ENCODE results near the gene GABBR2. TPM values are rescaled to one million over a fixed set of nuclear protein-coding genes. Genes with fewer than 3 reads are reported as not detected.

Gene GABBR2
- total RNA-seq, 1 experiment from 2014 or later: 0.76 TPM

GRCh38 chr9:98385751-98386150 is 323.0 kb downstream of the GABBR2 start:
- Histone ChIP-seq H3K36me3 (ENCODE audit: low read depth) (no peaks in the 10 kb centered on the region), H3K9me3 (ENCODE audit: insufficient read depth, low read depth) (no peaks in the 10 kb centered on the region), H3K4me3 (no peak overlapping the region), H3F3A (ENCODE audit: insufficient read depth, low read depth) (no peaks in the 10 kb centered on the region), H3K4me2 (no peak overlapping the region), H3K79me2 (ENCODE audit: low read depth) (no peaks in the 10 kb centered on the region), H3K27me3 (ENCODE audit: insufficient read depth, low read depth) (no peaks in the 10 kb centered on the region), H3K4me1 (replicated peaks; ENCODE audit: insufficient read depth) (no peaks in the 10 kb centered on the region; the same call in 1 of the 2 replicates), H4K20me1 (ENCODE audit: insufficient read depth) (no peaks in the 10 kb centered on the region), H2AFZ (no peak overlapping the region), H3K27ac (no peak overlapping the region), H3K9me2 (ENCODE audit: insufficient read depth) (no peaks in the 10 kb centered on the region)
- intact Hi-C loops (cut with micrococcal nuclease; ENCODE audit: unreplicated experiment): no loop called here
- TF ChIP-seq CTCF (conservative IDR thresholded peaks at IDR 0.05) (no peak), EZH2 (IDR thresholded peaks at IDR 0.05; ENCODE audit: low read depth) (no peak)
- BruUV-seq (replicated peaks): no TSS peak
- CTCF ChIA-PET: interaction anchor here (0.7 kb wide), 1 partner anchor 33 kb away, joined by 8 read pairs; no protein-coding TSS in a partner anchor
- POLR2A ChIA-PET (ENCODE audit: unreplicated experiment): no interaction called here
- no peak for DNase-seq

- no peak overlapping the region for H2AFZ ChIP-seq
- ChIA-PET POLR2A (ENCODE audit: unreplicated experiment) (interaction anchor here (0.5 kb wide), 1 partner anchor 50 kb away, joined by 3 read pairs; no protein-coding TSS in a partner anchor), CTCF (no interaction called here)
- H3K4me2 ChIP-seq: no peak overlapping the region
- no peaks in the 10 kb centered on the region for H3K9me3 ChIP-seq (ENCODE audit: insufficient read depth, low read depth)
- H3K9me2 ChIP-seq (ENCODE audit: insufficient read depth): no peaks in the 10 kb centered on the region
- BruUV-seq (replicated peaks): no TSS peak
- H4K20me1 ChIP-seq (ENCODE audit: insufficient read depth): no peaks in the 10 kb centered on the region
- H3K79me2 ChIP-seq (ENCODE audit: low read depth): no peaks in the 10 kb centered on the region
- no peaks in the 10 kb centered on the region for H3F3A ChIP-seq (ENCODE audit: insufficient read depth, low read depth)
- H3K27me3 ChIP-seq (ENCODE audit: insufficient read depth, low read depth): no peaks in the 10 kb centered on the region
- no peak for DNase-seq
- no peak for TF ChIP-seq EZH2 (IDR thresholded peaks at IDR 0.05; ENCODE audit: low read depth)
- TF ChIP-seq CTCF (conservative IDR thresholded peaks at IDR 0.05): no peak
- H3K36me3 ChIP-seq (ENCODE audit: low read depth): no peaks in the 10 kb centered on the region
- no peak overlapping the region for H3K4me3 ChIP-seq
- peaks cover 11% of the 10 kb centered on the region for H3K4me1 ChIP-seq (replicated peaks; ENCODE audit: insufficient read depth)
- no peak overlapping the region for H3K27ac ChIP-seq
- intact Hi-C loops (cut with micrococcal nuclease; ENCODE audit: unreplicated experiment): no loop called here
Observed at GRCh38 chr9:98383758-98384157, 325.0 kb downstream of the GABBR2 start.

GRCh38 chr9:98381311-98382103 is 327.2 kb downstream of the GABBR2 start:
- ChIA-PET CTCF (no interaction called here), POLR2A (ENCODE audit: unreplicated experiment) (interaction anchor here (0.6 kb wide), 1 partner anchor 101 kb away, joined by 5 read pairs; no protein-coding TSS in a partner anchor)
- H3K9me3 ChIP-seq (ENCODE audit: insufficient read depth, low read depth): no peaks in the 10 kb centered on the region
- intact Hi-C loops (cut with micrococcal nuclease; ENCODE audit: unreplicated experiment): no loop called here
- H3K9me2 ChIP-seq (ENCODE audit: insufficient read depth): no peaks in the 10 kb centered on the region
- H3K36me3 ChIP-seq (ENCODE audit: low read depth): no peaks in the 10 kb centered on the region
- no peak overlapping the region for H2AFZ ChIP-seq
- no peaks in the 10 kb centered on the region for H3F3A ChIP-seq (ENCODE audit: insufficient read depth, low read depth)
- no peak overlapping the region for H3K4me3 ChIP-seq
- H4K20me1 ChIP-seq (ENCODE audit: insufficient read depth): no peaks in the 10 kb centered on the region
- peaks cover 12% of the 10 kb centered on the region for H3K4me1 ChIP-seq (replicated peaks; ENCODE audit: insufficient read depth)
- TF ChIP-seq CTCF (conservative IDR thresholded peaks at IDR 0.05): no peak
- TF ChIP-seq EZH2 (IDR thresholded peaks at IDR 0.05; ENCODE audit: low read depth): no peak
- DNase-seq: no peak
- no peak overlapping the region for H3K4me2 ChIP-seq
- H3K27ac ChIP-seq: no peak overlapping the region
- no TSS peak for BruUV-seq (replicated peaks)
- H3K79me2 ChIP-seq (ENCODE audit: low read depth): no peaks in the 10 kb centered on the region
- H3K27me3 ChIP-seq (ENCODE audit: insufficient read depth, low read depth): no peaks in the 10 kb centered on the region
